GM20000 (cell line): Measurements from ENCODE around the gene STAG2.
"Not testable (repeated sequence)": the region's sequence is repeated elsewhere in the genome, so short reads cannot be mapped to it uniquely, and the experiment has no call there.

Source experiments
- DNase-seq: peaks from one replicate; pipeline ENCODE4 v3.0.0; 2012; ENCODE audit warnings: low spot score
- CTCF ChIP-seq: IDR thresholded peaks from 2 replicates; pipeline ENCODE4 v1.5.1; 2012; ENCODE audit warnings: mild to moderate bottlenecking, control low read depth; ENCODE audit errors: extremely low read depth, missing control alignments

The STAG2 gene

DNA sequence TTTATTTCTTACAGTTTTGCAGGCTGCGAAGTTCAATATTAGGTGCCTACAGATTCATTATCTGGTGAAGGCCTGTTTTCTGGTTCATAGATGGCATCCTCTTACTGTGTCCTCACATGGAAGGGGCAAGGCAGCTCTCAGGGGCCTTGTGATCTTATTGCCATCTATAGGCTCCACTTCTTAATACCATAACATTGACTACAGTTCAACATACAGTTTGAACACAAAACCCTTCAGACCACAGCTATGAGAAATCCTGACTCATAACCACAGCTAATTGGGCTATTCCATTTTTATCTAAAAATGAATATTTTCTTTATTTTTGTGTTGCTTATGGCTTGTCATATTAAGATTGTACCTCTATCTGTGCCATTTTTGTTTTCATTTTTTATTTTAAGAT, 72.3 kb downstream of the STAG2 start:
- no peak for DNase-seq
- TF ChIP-seq CTCF, result no peak

DNA sequence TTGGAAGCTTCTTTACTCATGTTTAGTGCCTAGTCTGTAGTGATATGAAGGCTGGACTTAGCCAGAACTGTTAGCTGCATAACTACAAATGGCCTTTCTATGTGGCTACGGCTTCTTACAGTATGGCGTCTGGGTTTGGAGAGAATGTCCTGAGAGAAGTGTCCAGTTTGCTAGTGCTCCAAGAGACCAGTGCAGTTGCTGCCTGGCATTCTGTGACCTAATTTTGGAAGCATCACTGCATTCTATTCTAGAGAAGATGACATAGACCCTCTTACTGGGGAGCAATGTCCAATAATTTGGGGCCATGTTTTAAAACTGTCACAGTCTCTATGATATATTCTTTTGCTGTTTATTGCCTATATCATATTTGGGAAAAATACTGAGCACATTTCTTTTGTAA, 74.2 kb downstream of the STAG2 start:
- TF ChIP-seq CTCF, result no peak
- no peak for DNase-seq

GRCh38 chrX:124042042-124042441, 80.5 kb downstream of the STAG2 start:
- no peak for TF ChIP-seq CTCF
- no peak for DNase-seq

- no peak for TF ChIP-seq CTCF
Measured at GRCh38 chrX:124045109-124045508, 83.6 kb downstream of the STAG2 start.

DNA sequence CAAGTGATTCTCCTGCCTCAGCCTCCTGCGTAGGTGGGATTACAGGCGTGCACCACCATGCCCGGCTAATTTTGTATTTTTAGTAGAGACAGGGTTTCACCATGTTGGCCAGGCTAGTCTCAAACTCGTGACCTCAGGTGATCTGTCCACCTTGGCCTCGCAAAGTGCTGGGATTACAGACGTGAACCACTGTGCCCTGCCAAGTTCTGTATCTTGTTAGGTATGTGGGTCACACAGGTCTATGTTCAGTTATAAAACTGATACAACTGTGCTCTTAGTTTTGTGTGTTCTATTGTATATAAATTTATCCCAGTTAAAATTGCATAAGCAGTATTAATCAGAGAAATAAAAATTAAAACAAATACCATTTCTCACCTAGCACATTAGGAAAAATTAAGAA, 122.9 kb downstream of the STAG2 start:
- not testable (repeated sequence) for DNase-seq

More at GRCh38 chrX:124045109-124045508, 83.6 kb downstream of the STAG2 start:
- no peak for DNase-seq

DNA sequence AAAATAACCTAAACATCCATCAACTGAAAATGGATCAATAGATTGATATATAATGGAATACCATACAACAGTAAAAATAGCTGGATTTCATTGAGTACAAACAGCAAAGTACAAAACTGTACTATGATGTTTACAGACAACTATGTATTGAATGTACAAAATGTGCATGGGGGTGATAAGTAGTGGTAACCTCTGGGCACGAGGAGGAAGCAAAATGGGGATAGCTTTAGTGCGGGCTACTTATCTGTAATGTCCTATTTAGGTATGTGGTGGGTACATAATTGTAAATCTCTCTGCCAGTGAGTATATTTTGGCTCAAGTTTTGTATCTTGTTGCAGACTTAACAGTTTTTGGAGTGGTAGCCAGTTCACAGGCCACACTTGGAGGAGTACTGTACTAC, 123.6 kb downstream of the STAG2 start:
- no peak for TF ChIP-seq CTCF
- DNase-seq, result no peak

DNA sequence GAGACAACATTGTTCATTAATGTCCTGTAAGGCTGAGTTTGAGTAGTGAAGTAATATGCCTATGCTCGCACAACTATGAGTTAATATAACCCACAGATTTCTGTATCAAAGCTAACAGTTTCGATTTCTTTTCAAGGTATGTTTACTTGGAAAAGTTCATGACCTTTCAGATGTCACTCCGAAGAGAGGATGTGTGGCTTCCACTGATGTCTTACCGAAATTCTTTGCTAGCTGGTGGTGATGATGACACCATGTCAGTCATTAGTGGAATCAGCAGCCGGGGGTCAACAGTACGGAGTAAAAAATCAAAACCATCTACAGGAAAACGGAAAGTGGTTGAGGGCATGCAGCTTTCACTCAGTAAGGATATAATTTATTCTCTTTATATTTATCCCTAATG, 124.9 kb downstream of the STAG2 start:
- no peak for DNase-seq
- no peak for TF ChIP-seq CTCF

GRCh38 chrX:124087000-124087746, 125.7 kb downstream of the STAG2 start:
- no peak for TF ChIP-seq CTCF
- no peak for DNase-seq
